Fibroblast of lung (primary cell): ENCODE data around the gene NELFB. TPM values are rescaled to one million over a fixed set of nuclear protein-coding genes. Genes with fewer than 3 reads are reported as not detected.

Source experiments
- DNase-seq, 2 donors: peaks; one replicate each; pipeline versions ENCODE4 v3.0.0 to v3.0.0-alpha.2; 2010; ENCODE audit warnings: low read depth in 2 of 2
- H2AFZ ChIP-seq: 2 replicates; pipeline ENCODE4 v1.5.1; 2012; ENCODE audit warnings: low read length, control low read depth, inconsistent platforms
- H3K27ac ChIP-seq: 2 replicates; pipeline ENCODE4 v1.5.1; 2011; ENCODE audit warnings: low read length, control low read depth; ENCODE audit not compliant: insufficient read depth
- H3K27me3 ChIP-seq: 2 replicates; pipeline ENCODE4 v1.5.1; 2011; ENCODE audit warnings: mild to moderate bottlenecking, low read length; ENCODE audit not compliant: control insufficient read depth, insufficient read depth
- H3K36me3 ChIP-seq: 2 replicates; pipeline ENCODE4 v1.5.1; 2011; ENCODE audit warnings: low read length; ENCODE audit not compliant: control insufficient read depth, insufficient read depth
- H3K4me1 ChIP-seq: 2 replicates; pipeline ENCODE4 v1.5.1; 2011; ENCODE audit warnings: low read length; ENCODE audit not compliant: control insufficient read depth, insufficient read depth; ENCODE audit errors: extremely low read depth
- H3K4me2 ChIP-seq: 2 replicates; pipeline ENCODE4 v1.5.1; 2011; ENCODE audit warnings: low read length, control low read depth; ENCODE audit not compliant: insufficient read depth; ENCODE audit errors: extremely low read depth
- H3K4me3 ChIP-seq, 4 experiments: fragments of 200-600 bp in 1 of 4; sonication (generic) in 1 of 4; replicated peaks in 1 of 4; 2 replicates each; pipeline ENCODE4 v1.5.1; 2011 to 2016; ENCODE audit warnings: low read length in 4 of 4, low read depth in 3 of 4, mild to moderate bottlenecking in 3 of 4, control low read depth in 2 of 4, inconsistent platforms in 1 of 4, mixed read lengths in 1 of 4; ENCODE audit not compliant: insufficient read depth in 1 of 4; ENCODE audit errors: control extremely low read depth in 1 of 4
- H3K79me2 ChIP-seq: 2 replicates; pipeline ENCODE4 v1.5.1; 2012; ENCODE audit warnings: mild to moderate bottlenecking, low read length, inconsistent platforms; ENCODE audit not compliant: control insufficient read depth, insufficient read depth
- H3K9ac ChIP-seq: 2 replicates; pipeline ENCODE4 v1.5.1; 2011; ENCODE audit warnings: mild to moderate bottlenecking, low read length, control low read depth; ENCODE audit not compliant: insufficient read depth
- H3K9me3 ChIP-seq: 2 replicates; pipeline ENCODE4 v1.5.1; 2012; ENCODE audit warnings: low read depth, low read length; ENCODE audit not compliant: control insufficient read depth, insufficient read depth
- H4K20me1 ChIP-seq: 2 replicates; pipeline ENCODE4 v1.5.1; 2011; ENCODE audit warnings: low read length; ENCODE audit not compliant: control insufficient read depth, insufficient read depth; ENCODE audit errors: extremely low read depth
- EZH2 ChIP-seq: IDR thresholded peaks from 2 replicates; pipeline ENCODE4 v1.5.1; 2012; ENCODE audit warnings: low read length, control low read depth, mild to moderate bottlenecking; ENCODE audit errors: missing control alignments
- polyA plus RNA-seq, 2 donors: library from polyadenylated mRNA; depleted of rRNA in 1 of 2; stranded (reverse) in 1 of 2; unstranded in 1 of 2; fragments of >200 nt; gene quantifications; 2 replicates each; pipeline ENCODE4 v1.2.1, GENCODE V29; 2011 to 2012; ENCODE audit warnings: missing spikeins in 1 of 2
- total RNA-seq: library from RNA; depleted of rRNA; stranded (reverse); fragments of >200 nt; gene quantifications from 2 replicates; pipeline ENCODE4 v1.2.1, GENCODE V29; 2014
- TF ChIP-seq, protein P1 (sequence below), 2 donors: IDR thresholded peaks in 1 of 2; conservative IDR thresholded peaks in 1 of 2; 1 replicate in 1 of 2; 2 replicates in 1 of 2; pipeline ENCODE4 v1.5.1; 2011 to 2012; ENCODE audit warnings: low read length in 2 of 2, control low read depth in 1 of 2, inconsistent platforms in 1 of 2, low read depth in 1 of 2, mild to moderate bottlenecking in 1 of 2

NELFB gene
- total and polyA plus RNA-seq, 2 donors (not counting 1 experiment from before 2014, with no cell fraction given): 23.5 to 50.0 TPM

DNA sequence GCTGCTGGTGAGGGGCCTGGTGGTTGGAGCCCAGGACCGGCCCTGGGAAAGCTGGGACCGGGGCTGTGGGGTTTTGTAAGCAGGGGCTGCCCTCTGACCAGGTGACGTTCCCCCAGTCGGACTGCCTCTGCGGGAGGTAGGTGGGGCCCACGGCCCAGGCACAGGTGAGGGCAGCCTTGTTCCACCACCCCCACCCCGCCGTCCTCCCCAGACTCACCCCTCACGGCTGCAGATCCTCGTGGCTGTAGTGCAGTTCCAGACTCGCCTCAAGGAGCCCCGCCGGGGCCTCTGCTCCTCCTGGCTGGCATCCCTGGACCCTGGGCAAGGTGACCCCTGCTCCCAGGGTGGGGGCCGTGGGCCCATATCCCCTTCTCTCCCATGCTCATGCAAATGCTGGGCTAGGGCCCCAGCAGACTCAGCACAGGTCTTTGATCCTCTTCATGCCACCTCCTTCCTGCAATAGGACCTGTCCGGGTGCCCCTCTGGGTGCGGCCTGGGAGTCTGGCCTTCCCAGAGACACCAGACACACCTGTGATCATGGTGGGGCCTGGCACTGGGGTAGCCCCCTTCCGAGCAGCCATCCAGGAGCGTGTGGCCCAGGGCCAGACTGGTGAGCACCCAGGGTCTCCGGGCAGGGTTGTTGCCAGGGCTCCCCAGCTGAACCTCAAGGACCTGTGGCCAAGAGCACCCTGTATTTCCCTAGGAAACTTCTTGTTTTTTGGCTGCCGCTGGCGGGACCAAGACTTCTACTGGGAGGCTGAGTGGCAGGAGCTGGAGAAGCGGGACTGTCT is 39.7 kb upstream of the NELFB start:
- Histone ChIP-seq H3K9ac (no peak overlapping the region), H3K79me2 (no peaks in the 10 kb centered on the region), H4K20me1 (no peaks in the 10 kb centered on the region), H3K36me3 (peaks cover 19% of the 10 kb centered on the region), H3K4me2 (no peak overlapping the region), H3K4me1 (peaks cover 5% of the 10 kb centered on the region), H3K4me3 (no peak overlapping the region), H2AFZ (no peak overlapping the region), H3K9me3 (no peaks in the 10 kb centered on the region), H3K27me3 (no peaks in the 10 kb centered on the region), H3K27ac (no peak overlapping the region)
- TF ChIP-seq, protein P1, sequence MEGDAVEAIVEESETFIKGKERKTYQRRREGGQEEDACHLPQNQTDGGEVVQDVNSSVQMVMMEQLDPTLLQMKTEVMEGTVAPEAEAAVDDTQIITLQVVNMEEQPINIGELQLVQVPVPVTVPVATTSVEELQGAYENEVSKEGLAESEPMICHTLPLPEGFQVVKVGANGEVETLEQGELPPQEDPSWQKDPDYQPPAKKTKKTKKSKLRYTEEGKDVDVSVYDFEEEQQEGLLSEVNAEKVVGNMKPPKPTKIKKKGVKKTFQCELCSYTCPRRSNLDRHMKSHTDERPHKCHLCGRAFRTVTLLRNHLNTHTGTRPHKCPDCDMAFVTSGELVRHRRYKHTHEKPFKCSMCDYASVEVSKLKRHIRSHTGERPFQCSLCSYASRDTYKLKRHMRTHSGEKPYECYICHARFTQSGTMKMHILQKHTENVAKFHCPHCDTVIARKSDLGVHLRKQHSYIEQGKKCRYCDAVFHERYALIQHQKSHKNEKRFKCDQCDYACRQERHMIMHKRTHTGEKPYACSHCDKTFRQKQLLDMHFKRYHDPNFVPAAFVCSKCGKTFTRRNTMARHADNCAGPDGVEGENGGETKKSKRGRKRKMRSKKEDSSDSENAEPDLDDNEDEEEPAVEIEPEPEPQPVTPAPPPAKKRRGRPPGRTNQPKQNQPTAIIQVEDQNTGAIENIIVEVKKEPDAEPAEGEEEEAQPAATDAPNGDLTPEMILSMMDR (conservative IDR thresholded peaks at IDR 0.05 in 1 of 2, IDR thresholded peaks at IDR 0.05 in 1 of 2; ENCODE audit: low read depth in 1 of 2, low read length in 2 of 2): no peak
- TF ChIP-seq EZH2: no peak
- DNase-seq: no peak

- H3K79me2 ChIP-seq: no peaks in the 10 kb centered on the region
- H3K4me2 ChIP-seq: no peak overlapping the region
- H3K27me3 ChIP-seq: no peaks in the 10 kb centered on the region
- H3K9me3 ChIP-seq: no peaks in the 10 kb centered on the region
- H4K20me1 ChIP-seq: no peaks in the 10 kb centered on the region
- no peak for TF ChIP-seq EZH2
- TF ChIP-seq, protein P1 (conservative IDR thresholded peaks at IDR 0.05 in 1 of 2, IDR thresholded peaks at IDR 0.05 in 1 of 2; ENCODE audit: low read depth in 1 of 2, low read length in 2 of 2): no peak
- no peak overlapping the region for H3K9ac ChIP-seq
- H3K4me3 ChIP-seq: no peak overlapping the region
- H3K4me1 ChIP-seq: peaks cover 5% of the 10 kb centered on the region
- no peak overlapping the region for H3K27ac ChIP-seq
- DNase-seq: no peak
- H2AFZ ChIP-seq: no peak overlapping the region
- peaks cover 19% of the 10 kb centered on the region for H3K36me3 ChIP-seq
These were observed 38.8 kb upstream of the NELFB start for GRCh38 chr9:137216188-137216965.
